Activated naive CD4-positive, alpha-beta T cell treated with anti-CD3 and anti-CD28 coated beads for 36 hours (primary cell): ENCODE measurements around the gene HMGN4. TPM values are rescaled to one million over a fixed set of nuclear protein-coding genes. Genes with fewer than 3 reads are reported as not detected.

Experiments used
- CTCF ChIA-PET: fragments of 350-600 bp; sonication (Branson Sonifier 250); formaldehyde crosslinking; loops from one replicate; lab custom pipeline; 2021; ENCODE audit warnings: antibody characterized with exemption; lab: Charles Lee
- DNase-seq: peaks from one replicate; pipeline ENCODE4 v3.0.0-alpha.2; 2020
- H3K27ac Mint-ChIP-seq: one replicate; pipeline ENCODE4 v1.8.0; 2021; ENCODE audit warnings: mild to moderate bottlenecking, mixed read lengths
- H3K27me3 Mint-ChIP-seq: one replicate; pipeline ENCODE4 v1.8.0; 2021; ENCODE audit warnings: low read depth, mixed read lengths
- H3K36me3 Mint-ChIP-seq: one replicate; pipeline ENCODE4 v1.8.0; 2021; ENCODE audit warnings: low read depth, mixed read lengths
- H3K4me1 Mint-ChIP-seq: one replicate; pipeline ENCODE4 v1.8.0; 2021; ENCODE audit warnings: low read depth, mixed read lengths
- H3K4me3 Mint-ChIP-seq: one replicate; pipeline ENCODE4 v1.8.0; 2021; ENCODE audit warnings: mild to moderate bottlenecking, moderate library complexity, mixed read lengths
- H3K9me3 Mint-ChIP-seq: one replicate; pipeline ENCODE4 v1.8.0; 2021; ENCODE audit warnings: mixed read lengths
- intact Hi-C: fragments of 100-400 bp; cut with micrococcal nuclease; formaldehyde crosslinking; loops from one replicate; pipeline ENCODE4 v1.15.1; 2023
- total RNA-seq, 2 experiments: library from RNA; stranded (reverse); gene quantifications; one replicate each; pipeline ENCODE4 v1.2.3, GENCODE V29; 2021

The HMGN4 gene
- total RNA-seq, result 10 to 100 TPM; 70.4 to 73.2 TPM

DNA sequence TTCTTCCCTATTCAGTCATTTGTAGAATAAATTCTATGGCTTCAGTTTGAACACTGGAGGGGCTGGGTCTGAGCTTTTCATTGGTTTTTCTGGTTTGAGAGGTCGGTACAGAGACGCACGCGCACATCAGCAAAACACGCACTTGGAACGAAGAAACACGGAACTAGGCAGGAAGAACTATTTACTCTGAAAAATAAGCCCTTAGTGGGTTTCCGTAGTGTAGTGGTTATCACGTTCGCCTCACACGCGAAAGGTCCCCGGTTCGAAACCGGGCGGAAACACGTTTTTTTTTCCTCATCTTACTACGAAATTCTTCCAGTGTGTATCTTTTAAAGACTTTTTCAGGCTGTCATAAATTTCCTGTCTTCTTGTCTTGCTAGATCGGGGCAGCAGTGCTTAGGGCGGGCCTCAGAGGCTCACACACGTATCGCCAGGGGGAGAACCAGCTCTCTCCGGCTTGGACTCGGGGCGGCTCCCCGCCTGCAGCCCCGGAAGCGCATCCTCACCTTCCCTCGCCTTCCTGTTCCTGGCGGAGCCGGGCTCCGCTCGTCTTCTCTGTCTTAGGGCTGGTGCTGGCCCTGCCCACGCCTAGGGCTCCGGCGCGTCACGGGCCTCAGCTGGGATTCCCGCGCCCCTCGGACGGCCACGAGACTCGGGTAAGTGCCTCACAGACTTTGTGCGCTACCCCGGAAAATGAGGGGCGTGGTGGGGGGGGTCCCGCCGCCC is at the start of gene HMGN4:
HMGN4 (plus strand) TSS at position 521 of the 726 bp plus-strand sequence. CDS start 6,841 bp downstream, outside the sequence.
- H3K27me3 Mint-ChIP-seq, result no peaks in the 10 kb centered on the region
- peak within 1 kb of the TSS; percentile 87 for H3K4me3 Mint-ChIP-seq
- H3K4me1 Mint-ChIP-seq, result peaks cover 56% of the 10 kb centered on the region
- intact Hi-C loops, result loop anchor here (1.0 to 2.0 kb wide), 9 partner anchors 15 to 363 kb away; partner anchors contain the start of genes BTN3A2 and BTN3A3
- peak; percentile 82 for DNase-seq
- no peaks in the 10 kb centered on the region for H3K9me3 Mint-ChIP-seq
- peaks cover 18% of the 10 kb centered on the region for H3K36me3 Mint-ChIP-seq
- peak within 1 kb of the TSS; percentile 98 for H3K27ac Mint-ChIP-seq
- CTCF ChIA-PET, result interaction anchor here (0.6 to 1.2 kb wide), 6 partner anchors 14 to 64 kb away, joined by 3 read pairs; no protein-coding TSS in a partner anchor

GRCh38 chr6:26489996-26490964 is 47.9 kb upstream of the HMGN4 start:
- Mint-ChIP-seq H3K4me1 (peaks cover 3% of the 10 kb centered on the region), H3K4me3 (no peak overlapping the region), H3K9me3 (peaks cover 12% of the 10 kb centered on the region), H3K27ac (no peak overlapping the region), H3K36me3 (peaks cover 5% of the 10 kb centered on the region), H3K27me3 (no peaks in the 10 kb centered on the region)
- DNase-seq, result no peak
- CTCF ChIA-PET, result interaction anchor here (0.6 to 1.7 kb wide), 3 partner anchors 11 to 149 kb away, joined by 4 to 6 read pairs (median 4); no protein-coding TSS in a partner anchor
- intact Hi-C loops, result no loop called here

GRCh38 chr6:26491604-26492003 is 46.6 kb upstream of the HMGN4 start:
- intact Hi-C loops, result no loop called here
- Mint-ChIP-seq H3K4me1 (peaks cover 3% of the 10 kb centered on the region), H3K27me3 (no peaks in the 10 kb centered on the region), H3K4me3 (no peak overlapping the region), H3K9me3 (peaks cover 12% of the 10 kb centered on the region), H3K27ac (no peak overlapping the region), H3K36me3 (peaks cover 5% of the 10 kb centered on the region)
- CTCF ChIA-PET, result interaction anchor here (1.4 kb wide), 1 partner anchor 10 kb away, joined by 5 read pairs; no protein-coding TSS in a partner anchor
- DNase-seq, result no peak

DNA sequence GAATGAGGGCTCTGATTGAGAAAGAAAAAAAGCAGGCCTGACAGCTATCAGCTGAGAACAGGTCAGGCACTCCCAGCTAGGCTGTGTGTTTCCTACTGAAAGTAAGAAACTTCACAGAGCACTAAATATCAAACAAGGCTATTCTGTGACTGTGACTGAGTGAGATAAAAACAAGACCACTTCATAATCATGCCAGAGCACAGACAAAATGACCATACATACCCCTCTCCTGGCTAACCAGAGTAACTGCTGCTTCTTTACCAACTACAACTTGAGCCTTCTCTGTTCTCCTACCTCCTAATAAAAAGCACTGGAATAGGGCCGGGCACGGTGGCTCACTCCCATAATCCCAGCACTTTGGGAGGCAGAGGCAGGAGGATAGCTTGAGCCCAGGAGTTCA is 44.9 kb upstream of the HMGN4 start:
- DNase-seq, result no peak
- intact Hi-C loops, result loop anchor here (1.0 kb wide), 1 partner anchor 151 kb away; no protein-coding TSS in a partner anchor
- Mint-ChIP-seq H3K27me3 (no peaks in the 10 kb centered on the region), H3K4me3 (no peak overlapping the region), H3K27ac (no peak overlapping the region), H3K36me3 (no peaks in the 10 kb centered on the region), H3K9me3 (no peaks in the 10 kb centered on the region), H3K4me1 (peaks cover 3% of the 10 kb centered on the region)
- CTCF ChIA-PET, result no interaction called here

- H3K4me1 Mint-ChIP-seq, result peaks cover 3% of the 10 kb centered on the region
- CTCF ChIA-PET, result interaction anchor here (0.8 to 1.3 kb wide), 2 partner anchors 9 to 73 kb away, joined by 3 to 4 read pairs; no protein-coding TSS in a partner anchor
- no peak overlapping the region for H3K27ac Mint-ChIP-seq
- no peak overlapping the region for H3K4me3 Mint-ChIP-seq
- no peaks in the 10 kb centered on the region for H3K36me3 Mint-ChIP-seq
- no peaks in the 10 kb centered on the region for H3K9me3 Mint-ChIP-seq
- H3K27me3 Mint-ChIP-seq, result no peaks in the 10 kb centered on the region
- intact Hi-C loops, result no loop called here
- no peak for DNase-seq
These were observed 44.0 kb upstream of the HMGN4 start for GRCh38 chr6:26494117-26494516.

- H3K27ac Mint-ChIP-seq, result no peak overlapping the region
- peaks cover 2% of the 10 kb centered on the region for H3K27me3 Mint-ChIP-seq
- no peak overlapping the region for H3K4me3 Mint-ChIP-seq
- H3K36me3 Mint-ChIP-seq, result no peaks in the 10 kb centered on the region
- DNase-seq, result no peak
- intact Hi-C loops, result no loop called here
- CTCF ChIA-PET, result interaction anchor here (1.1 to 1.3 kb wide), 2 partner anchors 8 to 10 kb away, joined by 3 read pairs; no protein-coding TSS in a partner anchor
- no peaks in the 10 kb centered on the region for H3K9me3 Mint-ChIP-seq
- H3K4me1 Mint-ChIP-seq, result peaks cover 6% of the 10 kb centered on the region
These were observed 42.9 kb upstream of the HMGN4 start for GRCh38 chr6:26495281-26495680.

- peaks cover 20% of the 10 kb centered on the region for H3K4me1 Mint-ChIP-seq
- no peaks in the 10 kb centered on the region for H3K36me3 Mint-ChIP-seq
- DNase-seq, result no peak
- H3K27ac Mint-ChIP-seq, result no peak overlapping the region
- no peak overlapping the region for H3K4me3 Mint-ChIP-seq
- H3K9me3 Mint-ChIP-seq, result no peaks in the 10 kb centered on the region
- H3K27me3 Mint-ChIP-seq, result peaks cover 16% of the 10 kb centered on the region
- CTCF ChIA-PET, result interaction anchor here (0.6 to 0.8 kb wide), 2 partner anchors 10 to 89 kb away, joined by 3 read pairs; no protein-coding TSS in a partner anchor
- intact Hi-C loops, result no loop called here
These were observed 40.6 kb upstream of the HMGN4 start for GRCh38 chr6:26497610-26498009.

DNA sequence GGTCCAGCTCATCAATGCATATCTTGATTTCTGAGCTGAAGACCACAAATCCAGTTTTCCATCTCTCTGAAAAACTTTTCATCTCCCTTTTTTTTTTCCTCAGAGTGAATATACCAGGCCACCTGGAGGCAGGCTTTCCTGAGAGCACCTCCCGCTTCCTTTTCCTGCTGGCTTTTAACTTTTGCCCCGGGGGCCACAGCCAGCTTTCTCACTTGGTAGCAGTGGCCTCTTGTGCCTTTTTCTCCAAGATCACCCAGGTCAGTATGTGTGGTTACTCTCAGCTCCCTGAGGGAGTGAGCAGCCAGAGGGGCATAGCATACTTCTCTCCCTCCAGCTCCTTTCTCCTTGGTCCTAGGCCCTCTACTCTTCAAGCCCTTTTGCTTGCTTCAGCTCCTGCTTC is 38.1 kb upstream of the HMGN4 start, which contains the start of gene BTN1A1:
BTN1A1 (plus strand) TSS at position 202 of the 400 bp plus-strand sequence. CDS start 984 bp downstream, outside the sequence.
- Mint-ChIP-seq H3K4me1 (peaks cover 17% of the 10 kb centered on the region), H3K27ac (no peak within 1 kb of the TSS), H3K27me3 (peaks cover 30% of the 10 kb centered on the region), H3K9me3 (no peaks in the 10 kb centered on the region), H3K36me3 (no peaks in the 10 kb centered on the region), H3K4me3 (peak within 1 kb of the TSS; percentile 73)
- intact Hi-C loops, result no loop called here
- CTCF ChIA-PET, result no interaction called here
- no peak for DNase-seq

DNA sequence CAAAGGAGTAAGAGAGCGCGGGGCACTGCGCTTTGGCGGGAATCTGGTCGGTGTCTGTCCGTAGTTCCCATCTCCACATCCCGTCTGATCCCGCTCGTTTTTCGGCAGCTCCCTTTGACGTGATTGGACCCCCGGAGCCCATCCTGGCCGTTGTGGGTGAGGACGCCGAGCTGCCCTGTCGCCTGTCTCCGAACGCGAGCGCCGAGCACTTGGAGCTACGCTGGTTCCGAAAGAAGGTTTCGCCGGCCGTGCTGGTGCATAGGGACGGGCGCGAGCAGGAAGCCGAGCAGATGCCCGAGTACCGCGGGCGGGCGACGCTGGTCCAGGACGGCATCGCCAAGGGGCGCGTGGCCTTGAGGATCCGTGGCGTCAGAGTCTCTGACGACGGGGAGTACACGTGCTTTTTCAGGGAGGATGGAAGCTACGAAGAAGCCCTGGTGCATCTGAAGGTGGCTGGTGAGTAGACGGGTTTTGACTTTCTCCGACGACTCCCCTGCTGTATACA is 36.6 kb upstream of the HMGN4 start:
- Mint-ChIP-seq H3K27me3 (peaks cover 32% of the 10 kb centered on the region), H3K4me1 (peaks cover 17% of the 10 kb centered on the region), H3K36me3 (no peaks in the 10 kb centered on the region), H3K9me3 (no peaks in the 10 kb centered on the region), H3K4me3 (peak overlapping the region; percentile 73), H3K27ac (no peak overlapping the region)
- intact Hi-C loops, result no loop called here
- CTCF ChIA-PET, result interaction anchor here (0.7 to 2.1 kb wide), 5 partner anchors 10 to 81 kb away, joined by 3 to 6 read pairs (median 4); no protein-coding TSS in a partner anchor
- DNase-seq, result peak; percentile 56

DNA sequence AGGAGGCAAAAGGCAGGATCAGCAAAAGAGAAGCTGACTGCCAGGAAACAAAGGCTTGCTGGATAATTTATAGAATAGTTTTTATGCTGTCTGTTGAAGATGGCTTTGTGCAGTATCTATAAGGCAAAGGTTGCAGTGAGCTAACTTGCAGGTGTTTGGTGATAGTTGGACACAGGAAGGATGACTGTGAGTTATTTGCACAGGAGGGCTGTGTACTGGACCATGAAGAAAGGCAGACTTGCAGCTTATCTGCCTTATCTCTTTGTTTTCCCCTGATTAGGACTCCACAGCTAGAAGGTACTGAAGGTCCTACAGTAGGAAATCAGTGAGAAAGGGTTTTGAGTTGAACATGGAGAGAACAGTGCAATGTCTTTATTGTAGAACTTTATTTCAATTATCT is 36.0 kb upstream of the HMGN4 start:
- intact Hi-C loops, result no loop called here
- Mint-ChIP-seq H3K36me3 (no peaks in the 10 kb centered on the region), H3K27ac (no peak overlapping the region), H3K4me1 (peaks cover 17% of the 10 kb centered on the region), H3K4me3 (peak overlapping the region; percentile 73), H3K9me3 (no peaks in the 10 kb centered on the region), H3K27me3 (peaks cover 32% of the 10 kb centered on the region)
- DNase-seq, result no peak
- CTCF ChIA-PET, result interaction anchor here (0.8 to 2.1 kb wide), 3 partner anchors 12 to 161 kb away, joined by 3 to 6 read pairs (median 4); no protein-coding TSS in a partner anchor

DNA sequence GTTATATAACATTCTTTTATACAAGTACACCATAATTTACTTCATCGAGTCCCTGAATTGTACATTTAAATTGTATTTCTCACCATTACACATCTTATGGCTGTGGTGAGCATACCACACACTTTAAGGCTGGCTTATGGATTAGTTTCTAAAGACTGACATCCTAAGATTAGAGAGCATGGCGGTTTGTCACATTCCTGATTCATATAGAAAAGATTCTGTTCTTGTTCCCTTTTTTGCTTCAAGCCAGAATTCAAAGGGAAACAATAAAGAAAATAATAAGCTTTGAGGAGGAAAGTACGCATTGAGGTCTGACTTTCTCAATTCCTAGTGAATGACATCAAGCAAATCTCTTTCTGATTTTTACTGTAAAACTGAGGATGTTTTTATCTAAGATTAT is 35.5 kb upstream of the HMGN4 start:
- no peak overlapping the region for H3K4me3 Mint-ChIP-seq
- no peak for DNase-seq
- H3K4me1 Mint-ChIP-seq, result peaks cover 17% of the 10 kb centered on the region
- no peak overlapping the region for H3K27ac Mint-ChIP-seq
- peaks cover 32% of the 10 kb centered on the region for H3K27me3 Mint-ChIP-seq
- CTCF ChIA-PET, result interaction anchor here (0.5 to 2.1 kb wide), 3 partner anchors 13 to 162 kb away, joined by 3 to 6 read pairs (median 3); no protein-coding TSS in a partner anchor
- H3K36me3 Mint-ChIP-seq, result no peaks in the 10 kb centered on the region
- intact Hi-C loops, result no loop called here
- H3K9me3 Mint-ChIP-seq, result no peaks in the 10 kb centered on the region
